HL-60 (cell line): ENCODE results near the gene TIMP1.

Experiments
- DNase-seq, 2 experiments: peaks; one replicate each; pipeline ENCODE4 v3.0.0-alpha.2; 2010 to 2020; ENCODE audit warnings: low read depth in 1 of 2, low spot score in 1 of 2
- H3K27ac ChIP-seq: fragments of 250-450 bp; sonication (Bioruptor Pico); replicated peaks from 2 replicates; pipeline ENCODE4 v1.5.1; 2020; ENCODE audit warnings: mild to moderate bottlenecking, moderate library complexity
- H3K27me3 ChIP-seq: fragments of 250-450 bp; sonication (Bioruptor Pico); 2 replicates; pipeline ENCODE4 v1.5.1; 2021; ENCODE audit warnings: mild to moderate bottlenecking, moderate library complexity; ENCODE audit not compliant: insufficient read depth, poor library complexity, severe bottlenecking
- H3K4me3 ChIP-seq: replicated peaks from 2 replicates; pipeline ENCODE4 v1.5.1; 2011; ENCODE audit warnings: mild to moderate bottlenecking, control low read depth, low read length; ENCODE audit not compliant: insufficient read depth
- CTCF ChIP-seq: IDR thresholded peaks from one replicate; pipeline ENCODE4 v1.5.1; 2011; ENCODE audit warnings: low read length, control low read depth, inconsistent platforms; ENCODE audit not compliant: insufficient read depth
- GABPA ChIP-seq: IDR thresholded peaks from 2 replicates; pipeline ENCODE4 v1.6.1; 2012; ENCODE audit warnings: low read depth
- POLR2AphosphoS5 ChIP-seq: IDR thresholded peaks from 2 replicates; pipeline ENCODE4 v1.6.1; 2012; ENCODE audit warnings: low read depth
- REST ChIP-seq: IDR thresholded peaks from 2 replicates; pipeline ENCODE4 v1.6.1; 2012; ENCODE audit warnings: low read depth; ENCODE audit not compliant: insufficient replicate concordance
- SPI1 ChIP-seq: IDR thresholded peaks from 2 replicates; pipeline ENCODE4 v1.6.1; 2012; ENCODE audit warnings: low read depth, mild to moderate bottlenecking, borderline replicate concordance

TIMP1 gene

GRCh38 chrX:47587906-47588735 lies 5.9 kb downstream of the TIMP1 start:
- no peak for DNase-seq
- TF ChIP-seq REST (no peak), CTCF (no peak), SPI1 (no peak), POLR2AphosphoS5 (no peak), GABPA (no peak)
- no peak overlapping the region for H3K4me3 ChIP-seq

GRCh38 chrX:47590984-47591383 lies 8.7 kb downstream of the TIMP1 start:
- no peaks in the 10 kb centered on the region for H3K27me3 ChIP-seq
- DNase-seq, result no peak
- no peak overlapping the region for H3K27ac ChIP-seq
- no peak for TF ChIP-seq REST
- H3K4me3 ChIP-seq, result no peak overlapping the region

More at GRCh38 chrX:47587906-47588735, 5.9 kb downstream of the TIMP1 start:
- Histone ChIP-seq H3K27ac (no peak overlapping the region), H3K27me3 (no peaks in the 10 kb centered on the region)

GRCh38 chrX:47593522-47593921 lies 11.3 kb downstream of the TIMP1 start:
- H3K27me3 ChIP-seq, result no peaks in the 10 kb centered on the region
- TF ChIP-seq SPI1 (no peak), REST (no peak), GABPA (no peak)
- DNase-seq, result no peak
- H3K4me3 ChIP-seq, result no peak overlapping the region
- H3K27ac ChIP-seq, result no peak overlapping the region

GRCh38 chrX:47595716-47596251 lies 13.5 kb downstream of the TIMP1 start:
- no peak for DNase-seq
- Histone ChIP-seq H3K4me3 (no peak overlapping the region), H3K27me3 (no peaks in the 10 kb centered on the region), H3K27ac (no peak overlapping the region)
- TF ChIP-seq CTCF (no peak), GABPA (no peak), SPI1 (no peak), POLR2AphosphoS5 (no peak)
